Bronchial epithelial cell (primary cell): ENCODE data around the gene ATF6B. TPM values are rescaled to one million over a fixed set of nuclear protein-coding genes. Genes with fewer than 3 reads are reported as not detected.

Source experiments
- DNase-seq: peaks from one replicate; pipeline ENCODE4 v3.0.0-alpha.2; 2010; ENCODE audit warnings: low read depth
- FAIRE-seq: peaks from 2 replicates; lab custom pipeline; 2011; peaks lifted over from hg19 to GRCh38; lab: Jason Lieb, UNC
- H3K27me3 ChIP-seq: 2 replicates; pipeline ENCODE4 v1.5.1; 2011; ENCODE audit warnings: low read length; ENCODE audit not compliant: control insufficient read depth, insufficient read depth
- H3K36me3 ChIP-seq: 2 replicates; pipeline ENCODE4 v1.5.1; 2011; ENCODE audit warnings: low read length; ENCODE audit not compliant: control insufficient read depth, insufficient read depth
- H3K4me3 ChIP-seq: 2 replicates; pipeline ENCODE4 v1.5.1; 2011; ENCODE audit warnings: mild to moderate bottlenecking, low read depth, low read length, control low read depth
- total RNA-seq: library from RNA; depleted of rRNA; stranded (reverse); fragments of >200 nt; gene quantifications from 2 replicates; pipeline ENCODE4 v1.2.1, GENCODE V29; 2014
- TF ChIP-seq, protein P1 (sequence below): IDR thresholded peaks from 2 replicates; pipeline ENCODE4 v1.5.1; 2011; ENCODE audit warnings: mild to moderate bottlenecking, moderate library complexity, low read length, control low read depth, inconsistent platforms; ENCODE audit not compliant: insufficient read depth, severe bottlenecking

ATF6B gene
- total RNA-seq, 1 donor from 2014 or later, result 8.7 TPM

DNA sequence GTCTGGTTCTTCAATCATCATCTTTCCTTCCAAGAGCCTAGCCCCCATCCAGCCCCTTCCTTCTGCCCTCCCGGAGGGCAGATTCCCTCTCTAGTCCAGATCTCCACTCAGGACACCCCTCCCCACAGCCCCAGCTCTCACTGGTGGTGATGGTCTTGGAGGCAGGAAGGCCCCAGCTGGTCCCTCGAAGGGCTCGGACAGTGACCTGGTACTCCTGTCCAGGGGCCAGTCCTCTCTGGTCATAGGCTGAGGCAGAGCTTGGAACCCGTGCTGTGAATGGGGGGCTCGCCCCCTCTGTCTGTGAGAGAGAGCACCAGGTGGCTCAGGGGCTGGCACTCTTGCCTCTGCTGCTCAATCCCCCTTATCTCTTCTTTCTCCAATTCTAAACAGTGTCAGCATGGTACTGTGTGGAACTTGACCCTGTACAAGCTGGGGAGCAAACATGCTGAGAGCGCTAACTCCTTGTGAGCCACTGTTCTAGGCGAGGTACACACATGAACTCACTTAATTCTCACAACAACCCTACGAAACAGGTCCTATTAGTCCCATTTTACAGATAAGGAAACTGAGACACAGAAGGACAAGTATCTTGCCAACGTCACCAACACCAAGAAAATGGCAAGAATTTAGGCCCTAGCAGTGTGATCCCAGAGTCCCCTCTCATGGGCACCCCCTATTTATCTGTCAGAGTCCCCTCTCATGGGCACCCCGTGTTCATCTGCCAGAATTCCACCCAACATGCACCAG is 38.8 kb downstream of the ATF6B start:
- peaks cover 3% of the 10 kb centered on the region for H3K27me3 ChIP-seq
- H3K4me3 ChIP-seq, result no peak overlapping the region
- no peak for DNase-seq
- no peaks in the 10 kb centered on the region for H3K36me3 ChIP-seq
- no peak for FAIRE-seq
- TF ChIP-seq, protein P1, sequence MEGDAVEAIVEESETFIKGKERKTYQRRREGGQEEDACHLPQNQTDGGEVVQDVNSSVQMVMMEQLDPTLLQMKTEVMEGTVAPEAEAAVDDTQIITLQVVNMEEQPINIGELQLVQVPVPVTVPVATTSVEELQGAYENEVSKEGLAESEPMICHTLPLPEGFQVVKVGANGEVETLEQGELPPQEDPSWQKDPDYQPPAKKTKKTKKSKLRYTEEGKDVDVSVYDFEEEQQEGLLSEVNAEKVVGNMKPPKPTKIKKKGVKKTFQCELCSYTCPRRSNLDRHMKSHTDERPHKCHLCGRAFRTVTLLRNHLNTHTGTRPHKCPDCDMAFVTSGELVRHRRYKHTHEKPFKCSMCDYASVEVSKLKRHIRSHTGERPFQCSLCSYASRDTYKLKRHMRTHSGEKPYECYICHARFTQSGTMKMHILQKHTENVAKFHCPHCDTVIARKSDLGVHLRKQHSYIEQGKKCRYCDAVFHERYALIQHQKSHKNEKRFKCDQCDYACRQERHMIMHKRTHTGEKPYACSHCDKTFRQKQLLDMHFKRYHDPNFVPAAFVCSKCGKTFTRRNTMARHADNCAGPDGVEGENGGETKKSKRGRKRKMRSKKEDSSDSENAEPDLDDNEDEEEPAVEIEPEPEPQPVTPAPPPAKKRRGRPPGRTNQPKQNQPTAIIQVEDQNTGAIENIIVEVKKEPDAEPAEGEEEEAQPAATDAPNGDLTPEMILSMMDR, result no peak

DNA sequence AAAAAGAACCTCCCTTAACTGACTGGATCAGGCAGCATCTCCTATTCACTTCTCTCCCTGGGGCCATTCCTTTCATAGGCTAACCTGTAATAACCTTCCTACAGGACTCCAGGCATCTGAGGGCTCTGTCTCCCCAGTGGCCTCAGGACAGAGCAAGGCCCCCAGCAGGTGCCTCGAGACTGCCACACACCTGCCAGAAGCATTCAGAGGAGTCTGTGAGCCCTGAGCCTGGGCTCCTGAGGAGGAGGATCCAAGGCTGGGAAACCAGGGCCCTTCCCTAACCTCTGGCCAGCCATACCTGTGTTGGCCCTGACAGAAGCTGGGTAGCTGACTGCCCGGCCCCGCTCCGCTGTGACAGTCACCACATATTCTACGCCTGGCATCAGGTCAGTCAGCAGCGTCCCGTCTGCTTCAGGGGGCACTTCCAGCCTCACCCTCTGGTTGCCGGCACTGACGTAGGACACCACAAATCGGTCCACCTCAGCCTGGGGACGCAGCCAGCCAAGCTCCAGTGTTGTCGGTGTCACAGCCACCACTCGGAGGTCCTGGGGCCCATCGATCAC is 39.5 kb downstream of the ATF6B start:
- Histone ChIP-seq H3K4me3 (no peak overlapping the region), H3K27me3 (peaks cover 3% of the 10 kb centered on the region), H3K36me3 (no peaks in the 10 kb centered on the region)
- FAIRE-seq, result no peak
- no peak for DNase-seq
- TF ChIP-seq, protein P1, result no peak

GRCh38 chr6:32087574-32088486 is 40.2 kb downstream of the ATF6B start:
- Histone ChIP-seq H3K36me3 (no peaks in the 10 kb centered on the region), H3K4me3 (no peak overlapping the region), H3K27me3 (peaks cover 3% of the 10 kb centered on the region)
- TF ChIP-seq, protein P1, result peak; percentile 77
- FAIRE-seq, result no peak
- peak; percentile 55 for DNase-seq

DNA sequence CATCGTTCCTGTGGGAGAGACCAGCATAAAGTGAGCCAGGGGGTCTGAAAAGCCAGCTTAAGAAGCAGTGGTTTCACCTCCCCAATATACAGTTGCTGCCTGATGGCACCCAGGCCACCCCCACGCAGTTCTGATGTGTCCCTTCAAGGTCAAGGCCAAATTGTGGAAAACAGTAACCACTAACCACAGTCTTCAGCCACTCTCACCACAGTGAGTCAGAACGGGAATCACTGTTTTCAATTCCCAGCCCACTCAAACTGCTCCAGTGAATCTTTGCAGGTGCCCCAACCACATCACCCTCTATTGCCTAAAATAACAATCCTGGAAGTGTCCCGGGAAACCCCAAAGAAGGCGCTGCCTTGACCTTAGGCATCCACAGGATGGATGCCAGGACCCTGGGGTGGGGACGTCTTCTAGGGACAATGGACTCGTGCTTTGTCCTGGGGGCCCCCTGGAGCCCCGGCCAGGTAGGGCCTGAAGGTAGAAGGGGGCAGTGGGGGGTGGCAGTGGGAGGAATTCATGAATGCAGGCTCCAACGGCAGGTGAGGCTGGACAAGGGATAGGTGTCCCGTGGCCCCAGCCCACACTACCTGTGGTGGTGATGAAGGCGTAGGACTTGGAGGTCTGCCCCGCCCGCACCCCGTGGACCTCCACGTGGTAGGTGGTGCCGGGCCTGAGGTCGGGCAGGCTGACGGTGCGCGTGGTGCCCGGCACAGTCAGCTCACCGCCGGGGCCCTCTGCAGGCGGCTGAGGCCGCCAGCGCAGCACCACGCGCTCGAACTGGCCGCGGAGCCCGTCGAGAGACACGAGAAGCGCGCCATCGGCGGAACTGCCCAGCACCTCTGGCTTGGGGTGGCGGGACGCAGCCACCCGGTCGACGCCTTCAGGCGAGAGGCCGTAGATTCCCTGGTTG is 41.1 kb downstream of the ATF6B start:
- FAIRE-seq (no peak), DNase-seq (no peak)
- peaks cover 3% of the 10 kb centered on the region for H3K27me3 ChIP-seq
- H3K36me3 ChIP-seq, result no peaks in the 10 kb centered on the region
- TF ChIP-seq, protein P1, result peak; percentile 10
- no peak overlapping the region for H3K4me3 ChIP-seq

- H3K27me3 ChIP-seq, result peaks cover 3% of the 10 kb centered on the region
- DNase-seq (no peak), FAIRE-seq (no peak)
- TF ChIP-seq, protein P1, result no peak
- no peak overlapping the region for H3K4me3 ChIP-seq
- H3K36me3 ChIP-seq, result no peaks in the 10 kb centered on the region
These were observed 42.1 kb downstream of the ATF6B start for GRCh38 chr6:32085759-32086459.
